Measurements from ENCODE around the gene IFNL4. TPM values are rescaled to one million over a fixed set of nuclear protein-coding genes. Genes with fewer than 3 reads are reported as not detected.

Gene IFNL4
- total and polyA plus RNA-seq, 9 of the 15 experiments (the other 6 are each of a cell fraction or from before 2014, with no cell fraction given): not detected

DNA sequence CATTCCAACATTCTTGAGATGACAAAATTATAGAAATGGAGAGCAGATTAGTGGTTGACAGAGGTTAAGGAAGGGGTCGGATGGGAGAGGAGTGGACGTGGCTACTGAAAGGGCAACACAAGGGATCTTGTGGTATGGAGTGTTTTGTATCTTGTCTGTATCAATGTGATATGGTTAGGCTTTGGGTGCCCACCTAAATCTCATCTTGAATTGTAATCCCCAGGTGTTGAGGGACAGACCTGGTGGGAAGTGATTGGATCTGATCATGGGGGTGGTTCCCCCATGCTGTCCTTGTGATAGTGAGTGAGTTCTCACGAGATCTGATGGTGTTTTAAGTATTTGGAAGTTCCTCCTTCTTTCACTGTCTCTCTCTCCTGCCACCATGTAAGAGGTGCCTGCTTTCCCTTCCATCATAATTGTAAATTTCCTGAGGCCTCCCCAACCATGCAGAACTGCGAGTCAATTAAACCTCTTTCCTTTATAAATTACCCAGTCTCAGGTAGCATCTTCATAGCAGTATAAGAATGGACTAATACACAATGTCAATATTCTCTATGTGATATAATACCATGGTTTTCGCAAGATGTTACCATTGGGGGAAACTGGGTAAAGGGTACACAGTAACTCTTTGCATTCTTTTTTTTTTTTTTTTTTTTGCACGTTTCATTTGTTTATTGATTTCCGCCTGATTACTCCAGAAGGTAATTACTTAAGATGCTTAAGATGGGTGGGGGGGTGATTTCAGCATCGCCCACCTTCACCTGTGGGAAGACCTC, 4.9 kb upstream of the IFNL4 start (continued):
- TF ChIP-seq, protein P1, sequence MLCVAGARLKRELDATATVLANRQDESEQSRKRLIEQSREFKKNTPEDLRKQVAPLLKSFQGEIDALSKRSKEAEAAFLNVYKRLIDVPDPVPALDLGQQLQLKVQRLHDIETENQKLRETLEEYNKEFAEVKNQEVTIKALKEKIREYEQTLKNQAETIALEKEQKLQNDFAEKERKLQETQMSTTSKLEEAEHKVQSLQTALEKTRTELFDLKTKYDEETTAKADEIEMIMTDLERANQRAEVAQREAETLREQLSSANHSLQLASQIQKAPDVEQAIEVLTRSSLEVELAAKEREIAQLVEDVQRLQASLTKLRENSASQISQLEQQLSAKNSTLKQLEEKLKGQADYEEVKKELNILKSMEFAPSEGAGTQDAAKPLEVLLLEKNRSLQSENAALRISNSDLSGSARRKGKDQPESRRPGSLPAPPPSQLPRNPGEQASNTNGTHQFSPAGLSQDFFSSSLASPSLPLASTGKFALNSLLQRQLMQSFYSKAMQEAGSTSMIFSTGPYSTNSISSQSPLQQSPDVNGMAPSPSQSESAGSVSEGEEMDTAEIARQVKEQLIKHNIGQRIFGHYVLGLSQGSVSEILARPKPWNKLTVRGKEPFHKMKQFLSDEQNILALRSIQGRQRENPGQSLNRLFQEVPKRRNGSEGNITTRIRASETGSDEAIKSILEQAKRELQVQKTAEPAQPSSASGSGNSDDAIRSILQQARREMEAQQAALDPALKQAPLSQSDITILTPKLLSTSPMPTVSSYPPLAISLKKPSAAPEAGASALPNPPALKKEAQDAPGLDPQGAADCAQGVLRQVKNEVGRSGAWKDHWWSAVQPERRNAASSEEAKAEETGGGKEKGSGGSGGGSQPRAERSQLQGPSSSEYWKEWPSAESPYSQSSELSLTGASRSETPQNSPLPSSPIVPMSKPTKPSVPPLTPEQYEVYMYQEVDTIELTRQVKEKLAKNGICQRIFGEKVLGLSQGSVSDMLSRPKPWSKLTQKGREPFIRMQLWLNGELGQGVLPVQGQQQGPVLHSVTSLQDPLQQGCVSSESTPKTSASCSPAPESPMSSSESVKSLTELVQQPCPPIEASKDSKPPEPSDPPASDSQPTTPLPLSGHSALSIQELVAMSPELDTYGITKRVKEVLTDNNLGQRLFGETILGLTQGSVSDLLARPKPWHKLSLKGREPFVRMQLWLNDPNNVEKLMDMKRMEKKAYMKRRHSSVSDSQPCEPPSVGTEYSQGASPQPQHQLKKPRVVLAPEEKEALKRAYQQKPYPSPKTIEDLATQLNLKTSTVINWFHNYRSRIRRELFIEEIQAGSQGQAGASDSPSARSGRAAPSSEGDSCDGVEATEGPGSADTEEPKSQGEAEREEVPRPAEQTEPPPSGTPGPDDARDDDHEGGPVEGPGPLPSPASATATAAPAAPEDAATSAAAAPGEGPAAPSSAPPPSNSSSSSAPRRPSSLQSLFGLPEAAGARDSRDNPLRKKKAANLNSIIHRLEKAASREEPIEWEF (CRISPR knock-in tag; IDR thresholded peaks at IDR 0.05): no peak
- TF ChIP-seq RAD21 (CRISPR knock-in tag; conservative IDR thresholded peaks at IDR 0.05 in 1 of 2, IDR thresholded peaks at IDR 0.05 in 1 of 2) (no peak), NFXL1 (CRISPR knock-in tag; IDR thresholded peaks at IDR 0.05) (no peak), PPARD (CRISPR knock-in tag; IDR thresholded peaks at IDR 0.05) (no peak), SMAD4 (CRISPR knock-in tag; conservative IDR thresholded peaks at IDR 0.05) (no peak), ZNF766 (CRISPR knock-in tag; conservative IDR thresholded peaks at IDR 0.05) (no peak), ZNF165 (CRISPR knock-in tag; IDR thresholded peaks at IDR 0.05; ENCODE audit: borderline replicate concordance) (no peak), ZNF311 (CRISPR knock-in tag; IDR thresholded peaks at IDR 0.05) (no peak), ATF1 (CRISPR knock-in tag; IDR thresholded peaks at IDR 0.05) (no peak), ATF1 (tag; IDR thresholded peaks at IDR 0.05) (no peak), MTA2 (IDR thresholded peaks at IDR 0.05; ENCODE audit: low read depth) (no peak; the same call in 1 of the 2 replicates), ZNF780A (CRISPR knock-in tag; IDR thresholded peaks at IDR 0.05) (no peak), NFE2 (IDR thresholded peaks at IDR 0.05; ENCODE audit: low read depth) (no peak)
- TF ChIP-seq, protein P2, sequence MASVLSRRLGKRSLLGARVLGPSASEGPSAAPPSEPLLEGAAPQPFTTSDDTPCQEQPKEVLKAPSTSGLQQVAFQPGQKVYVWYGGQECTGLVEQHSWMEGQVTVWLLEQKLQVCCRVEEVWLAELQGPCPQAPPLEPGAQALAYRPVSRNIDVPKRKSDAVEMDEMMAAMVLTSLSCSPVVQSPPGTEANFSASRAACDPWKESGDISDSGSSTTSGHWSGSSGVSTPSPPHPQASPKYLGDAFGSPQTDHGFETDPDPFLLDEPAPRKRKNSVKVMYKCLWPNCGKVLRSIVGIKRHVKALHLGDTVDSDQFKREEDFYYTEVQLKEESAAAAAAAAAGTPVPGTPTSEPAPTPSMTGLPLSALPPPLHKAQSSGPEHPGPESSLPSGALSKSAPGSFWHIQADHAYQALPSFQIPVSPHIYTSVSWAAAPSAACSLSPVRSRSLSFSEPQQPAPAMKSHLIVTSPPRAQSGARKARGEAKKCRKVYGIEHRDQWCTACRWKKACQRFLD (CRISPR knock-in tag; IDR thresholded peaks at IDR 0.05): no peak
- TF ChIP-seq, protein P3, sequence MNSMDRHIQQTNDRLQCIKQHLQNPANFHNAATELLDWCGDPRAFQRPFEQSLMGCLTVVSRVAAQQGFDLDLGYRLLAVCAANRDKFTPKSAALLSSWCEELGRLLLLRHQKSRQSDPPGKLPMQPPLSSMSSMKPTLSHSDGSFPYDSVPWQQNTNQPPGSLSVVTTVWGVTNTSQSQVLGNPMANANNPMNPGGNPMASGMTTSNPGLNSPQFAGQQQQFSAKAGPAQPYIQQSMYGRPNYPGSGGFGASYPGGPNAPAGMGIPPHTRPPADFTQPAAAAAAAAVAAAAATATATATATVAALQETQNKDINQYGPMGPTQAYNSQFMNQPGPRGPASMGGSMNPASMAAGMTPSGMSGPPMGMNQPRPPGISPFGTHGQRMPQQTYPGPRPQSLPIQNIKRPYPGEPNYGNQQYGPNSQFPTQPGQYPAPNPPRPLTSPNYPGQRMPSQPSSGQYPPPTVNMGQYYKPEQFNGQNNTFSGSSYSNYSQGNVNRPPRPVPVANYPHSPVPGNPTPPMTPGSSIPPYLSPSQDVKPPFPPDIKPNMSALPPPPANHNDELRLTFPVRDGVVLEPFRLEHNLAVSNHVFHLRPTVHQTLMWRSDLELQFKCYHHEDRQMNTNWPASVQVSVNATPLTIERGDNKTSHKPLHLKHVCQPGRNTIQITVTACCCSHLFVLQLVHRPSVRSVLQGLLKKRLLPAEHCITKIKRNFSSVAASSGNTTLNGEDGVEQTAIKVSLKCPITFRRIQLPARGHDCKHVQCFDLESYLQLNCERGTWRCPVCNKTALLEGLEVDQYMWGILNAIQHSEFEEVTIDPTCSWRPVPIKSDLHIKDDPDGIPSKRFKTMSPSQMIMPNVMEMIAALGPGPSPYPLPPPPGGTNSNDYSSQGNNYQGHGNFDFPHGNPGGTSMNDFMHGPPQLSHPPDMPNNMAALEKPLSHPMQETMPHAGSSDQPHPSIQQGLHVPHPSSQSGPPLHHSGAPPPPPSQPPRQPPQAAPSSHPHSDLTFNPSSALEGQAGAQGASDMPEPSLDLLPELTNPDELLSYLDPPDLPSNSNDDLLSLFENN (IDR thresholded peaks at IDR 0.05; ENCODE audit: low read depth in 2 of 2, low read length in 2 of 2): no peak

All from K562 (cell line).